CD4-positive, alpha-beta T cell treated with Interleukin-10 for 1 hour (primary cell): ENCODE results near the gene TBXAS1.
A peak's percentile ranks its signal among the peaks of the same experiment; 100 is the strongest.
"Not testable (repeated sequence)": the region's sequence is repeated elsewhere in the genome, so short reads cannot be mapped to it uniquely, and the experiment has no call there.

Source experiments
- DNase-seq: peaks from one replicate; pipeline ENCODE4 v3.0.0-alpha.2; 2020

TBXAS1 gene

DNA sequence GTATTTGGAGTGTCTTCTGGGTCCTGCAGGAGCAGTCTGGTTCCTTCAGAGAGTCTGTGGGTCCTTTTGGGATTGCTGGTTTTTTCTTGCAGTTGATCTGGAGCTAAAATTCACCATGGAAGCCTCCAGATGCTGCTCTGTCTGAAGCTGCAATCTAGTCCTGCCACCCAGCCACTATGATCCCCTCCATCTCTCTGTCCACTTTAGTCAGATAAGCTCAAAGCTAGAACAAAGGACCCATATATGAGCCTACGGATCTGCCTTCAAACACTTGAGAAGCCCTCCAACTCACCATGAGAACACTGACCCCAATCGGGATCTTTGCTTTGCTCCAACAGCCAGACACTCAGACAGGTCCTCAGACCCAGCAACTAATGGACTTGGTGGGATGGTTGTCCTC is 618 bp upstream of the TBXAS1 start:
- no peak for DNase-seq

DNA sequence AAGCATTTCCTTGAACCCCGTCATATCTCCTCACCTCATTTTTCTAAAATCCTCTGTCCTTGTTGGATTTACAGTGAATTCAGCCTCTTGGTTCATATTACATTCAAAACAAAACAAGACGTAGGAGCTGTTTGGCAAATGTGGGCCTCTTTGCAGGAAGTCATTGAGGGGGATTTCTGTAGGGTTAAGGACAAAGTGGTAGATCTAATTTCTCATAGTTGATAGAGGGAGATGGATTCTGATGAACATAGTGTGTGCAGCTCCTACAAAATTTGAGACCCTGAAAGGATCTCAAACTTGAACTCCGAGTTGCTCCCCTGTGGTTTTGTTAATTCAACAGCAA is 682 bp downstream of the TBXAS1 start:
- no peak for DNase-seq

DNA sequence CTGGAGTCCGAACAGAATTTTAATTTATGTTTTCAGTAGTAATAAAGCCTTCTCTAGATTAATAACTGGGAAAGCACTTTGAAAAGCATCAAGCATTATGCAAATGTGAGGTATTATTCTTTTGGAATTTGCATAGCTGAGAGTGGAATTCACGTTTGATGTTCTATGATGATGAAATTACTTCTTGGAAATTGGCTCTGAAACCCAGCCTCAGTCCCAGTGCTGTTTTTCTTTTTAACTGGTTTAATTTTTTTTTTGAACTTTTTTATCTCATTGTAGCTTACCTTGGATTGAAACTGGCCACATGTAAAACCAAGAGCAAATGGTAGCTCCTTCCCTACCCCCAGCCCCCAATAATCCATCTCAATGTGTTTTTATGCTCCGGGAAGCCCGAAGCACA is 1.2 kb downstream of the TBXAS1 start:
- no peak for DNase-seq

DNA sequence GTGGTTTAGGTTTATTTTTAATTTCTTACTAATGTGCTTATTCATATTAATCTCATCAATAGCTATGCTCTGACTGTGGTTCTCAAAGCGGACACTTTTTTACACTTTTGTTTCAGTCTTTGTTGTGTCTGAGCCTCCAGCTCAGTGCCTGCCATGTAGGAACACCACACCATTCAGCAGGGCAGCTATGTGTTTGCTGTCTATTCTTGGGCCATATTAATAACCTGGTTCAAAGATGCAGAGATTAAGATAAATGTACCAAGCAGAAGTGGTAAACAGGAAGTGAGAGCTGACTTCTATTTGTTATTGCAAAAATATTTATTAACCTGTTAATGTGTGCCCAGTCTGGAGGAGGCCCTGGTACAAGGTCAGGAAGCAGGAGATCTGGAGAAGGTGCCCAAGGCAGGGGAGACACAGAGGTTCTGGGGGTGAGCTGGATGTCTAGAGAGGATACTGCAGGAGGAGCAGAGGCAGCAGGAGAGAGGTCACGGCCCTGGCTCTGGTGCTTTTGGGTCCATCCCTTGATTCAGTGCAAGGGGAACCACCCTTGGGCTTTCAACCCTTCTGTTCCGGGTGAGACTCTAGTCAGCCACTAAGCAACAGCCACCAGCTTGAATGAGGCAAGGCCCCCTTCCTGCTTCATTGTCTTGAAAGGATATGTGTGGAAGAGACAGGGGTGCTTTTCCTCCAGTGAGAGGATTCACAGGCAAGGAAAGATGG is 1.9 kb downstream of the TBXAS1 start:
- no peak for DNase-seq

DNA sequence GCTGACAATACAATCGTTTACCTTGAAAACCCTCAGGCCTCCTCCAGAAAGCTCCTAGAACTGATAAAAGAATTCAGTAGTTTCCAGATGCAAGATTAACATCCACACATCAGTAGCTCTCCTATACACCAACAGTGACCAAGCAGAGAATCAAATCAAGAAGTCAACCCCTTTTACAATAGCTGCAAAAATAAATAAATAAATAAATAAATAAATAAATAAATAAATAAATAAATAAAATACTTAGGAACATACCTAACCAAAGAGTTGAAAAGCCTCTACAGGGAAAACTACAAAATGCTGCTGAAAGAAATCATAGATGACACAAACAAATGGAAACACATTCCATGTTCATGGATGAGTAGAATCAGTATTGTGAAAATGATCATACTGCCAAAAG is 6.8 kb downstream of the TBXAS1 start:
- DNase-seq, result not testable (repeated sequence)

DNA sequence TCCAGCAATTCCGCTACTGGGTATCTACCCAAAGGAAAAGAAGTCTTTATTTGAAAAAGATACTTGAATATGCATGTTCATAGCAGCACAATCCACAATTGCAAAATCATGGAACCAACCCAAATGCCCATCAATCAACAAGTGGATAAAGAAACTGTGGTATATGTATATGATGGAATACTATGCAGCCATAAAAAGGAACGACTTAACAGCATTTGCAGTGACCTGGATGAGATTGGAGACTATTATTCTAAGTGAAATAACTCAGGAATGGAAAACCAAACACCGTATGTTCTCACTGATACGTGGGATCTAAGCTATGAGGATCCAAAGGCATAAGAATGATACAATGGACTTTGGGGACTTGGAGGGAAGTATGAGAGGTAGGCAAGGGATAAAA is 8.2 kb downstream of the TBXAS1 start:
- DNase-seq, result not testable (repeated sequence)

DNA sequence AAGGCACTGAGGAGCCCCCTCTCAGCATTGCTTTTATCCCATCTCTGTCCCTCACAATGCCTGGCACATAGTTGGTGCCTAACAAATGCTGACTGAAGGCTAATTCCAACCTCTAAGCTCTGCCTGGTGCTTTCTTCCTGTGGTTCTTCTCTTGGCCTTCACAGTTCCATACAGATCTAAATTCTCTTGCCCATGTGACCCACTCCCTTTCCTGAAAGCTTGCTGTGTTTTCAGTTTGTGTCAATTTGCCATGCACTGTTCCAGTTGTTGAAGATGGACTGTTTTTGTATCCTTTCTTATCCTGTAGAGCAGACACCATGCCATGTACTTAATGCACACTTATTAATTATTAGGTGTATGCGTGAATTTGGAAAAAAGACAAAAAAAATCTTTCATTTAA is 9.2 kb downstream of the TBXAS1 start:
- DNase-seq, result no peak

DNA sequence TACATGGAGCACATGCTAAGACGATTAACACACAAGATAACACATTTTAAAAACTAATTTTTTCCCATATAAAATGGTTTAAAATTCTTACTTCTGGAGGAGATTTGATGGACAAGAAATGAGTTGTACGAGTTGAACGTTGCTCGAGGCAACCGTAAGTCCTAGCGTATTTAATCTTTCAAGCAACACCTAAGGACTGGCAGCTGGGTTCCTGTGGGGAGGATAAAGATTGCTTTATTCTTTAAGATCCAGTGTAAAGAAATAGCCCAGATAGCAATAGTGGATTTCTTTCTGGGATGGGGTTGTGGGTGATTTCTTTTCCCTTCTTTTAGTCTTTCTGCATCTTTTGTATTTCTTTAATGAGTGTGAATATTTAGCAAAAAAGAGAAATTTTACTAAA is 9.8 kb downstream of the TBXAS1 start:
- no peak for DNase-seq

DNA sequence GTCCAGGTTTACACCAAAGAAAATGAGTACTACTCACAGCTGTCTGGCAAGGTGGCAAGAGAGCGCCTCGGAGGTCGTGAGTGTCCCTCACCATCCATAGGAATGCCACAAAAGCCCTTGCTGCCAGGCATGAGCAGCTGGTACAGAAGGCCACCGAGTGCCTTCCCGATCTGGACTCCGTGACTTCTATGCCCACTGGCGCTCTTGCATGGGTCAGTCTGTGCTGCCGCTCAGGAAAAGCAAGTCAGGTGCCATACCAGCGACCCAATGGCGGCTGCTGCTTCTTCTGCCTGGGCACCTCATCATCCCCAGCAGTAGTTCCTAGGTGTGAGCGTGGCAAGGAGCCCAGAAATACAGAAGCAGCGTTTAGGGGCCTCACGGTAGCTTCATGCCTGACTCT is 11.7 kb downstream of the TBXAS1 start:
- DNase-seq, result no peak

DNA sequence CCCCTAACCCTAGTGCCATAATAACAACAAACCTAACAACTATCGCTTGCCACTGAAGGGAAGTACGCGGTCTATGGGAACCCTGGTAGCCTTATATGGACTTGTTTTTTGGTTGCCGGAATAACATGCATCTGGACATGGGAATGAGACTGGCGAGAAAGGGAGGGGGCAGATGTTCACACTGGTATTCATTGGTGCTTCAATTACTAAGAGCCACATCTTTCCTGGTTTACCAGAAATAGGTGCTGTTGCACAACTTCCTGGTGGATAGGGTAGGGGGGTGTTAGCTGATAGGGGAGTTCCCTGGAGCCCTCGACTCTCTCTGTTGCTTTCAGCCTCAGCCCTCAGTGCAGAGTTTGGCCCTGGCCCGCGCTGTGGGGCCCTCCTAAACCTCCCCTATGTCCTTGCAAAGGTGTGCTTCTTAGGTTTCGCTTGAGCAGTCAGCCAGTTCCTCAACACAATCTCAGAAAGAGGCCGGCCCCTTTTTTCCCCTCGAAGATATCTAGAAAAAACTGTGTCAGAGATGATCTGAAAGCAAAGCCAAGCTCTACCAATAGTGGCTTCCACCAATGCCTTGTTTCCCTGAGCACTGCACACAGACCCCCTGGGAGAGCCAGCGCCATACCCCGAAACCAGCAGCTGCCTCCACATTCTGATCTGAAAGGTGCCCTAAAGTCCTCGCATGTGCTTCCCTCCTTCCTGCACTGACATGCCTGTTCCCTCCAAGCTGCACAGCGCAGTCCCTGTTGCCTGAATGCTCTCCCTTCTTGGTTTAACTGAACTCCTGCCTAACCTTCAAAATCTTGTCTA is 13.5 kb downstream of the TBXAS1 start:
- no peak for DNase-seq

DNA sequence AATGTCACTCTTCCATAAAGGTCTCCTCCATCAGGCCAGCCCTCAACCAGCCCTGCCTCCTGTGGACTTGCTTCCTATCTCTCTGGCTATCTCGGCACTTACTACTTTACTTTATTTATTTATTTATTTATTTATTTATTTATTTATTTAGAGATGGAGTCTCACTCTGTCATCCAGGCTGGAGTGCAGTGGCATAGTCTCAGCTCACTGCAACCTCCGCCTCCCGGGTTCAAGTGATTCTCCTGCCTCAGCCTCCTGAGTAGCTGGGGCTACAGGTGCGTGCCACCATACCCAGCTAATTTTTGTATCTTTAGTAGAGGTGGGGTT is 14.1 kb downstream of the TBXAS1 start:
- not testable (repeated sequence) for DNase-seq

DNA sequence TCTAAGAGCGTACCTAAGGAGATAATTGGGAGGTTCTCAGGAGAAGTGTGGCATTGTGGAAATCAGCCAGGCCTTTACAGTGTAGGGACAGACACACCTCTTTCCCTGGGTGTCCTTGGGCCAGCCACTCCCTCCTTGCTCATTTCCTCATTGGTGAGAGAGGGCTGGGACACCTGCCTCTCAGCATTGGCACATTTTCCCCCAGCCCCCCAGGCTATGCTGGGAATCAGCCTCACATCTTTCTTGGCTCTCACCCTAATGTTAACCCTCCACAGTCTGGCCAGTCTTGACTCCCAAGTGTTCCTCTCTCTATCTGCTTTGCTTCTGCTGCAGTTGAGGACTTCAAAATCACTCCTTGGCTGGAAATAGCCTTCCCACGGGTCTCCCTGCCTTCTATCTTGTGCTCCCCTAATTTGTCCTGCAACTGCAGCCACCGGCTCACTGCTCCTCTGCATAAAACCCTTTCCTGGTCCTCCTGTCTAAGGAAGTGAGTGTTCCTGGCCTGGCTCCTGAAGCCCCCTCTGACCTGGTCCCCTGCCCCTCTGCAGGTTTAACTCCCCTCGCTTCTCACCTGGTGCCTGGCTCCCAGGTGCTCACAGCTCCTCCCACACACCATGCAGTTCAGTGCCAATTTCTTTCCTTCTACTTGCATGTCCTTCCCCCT is 15.8 kb downstream of the TBXAS1 start:
- no peak for DNase-seq

DNA sequence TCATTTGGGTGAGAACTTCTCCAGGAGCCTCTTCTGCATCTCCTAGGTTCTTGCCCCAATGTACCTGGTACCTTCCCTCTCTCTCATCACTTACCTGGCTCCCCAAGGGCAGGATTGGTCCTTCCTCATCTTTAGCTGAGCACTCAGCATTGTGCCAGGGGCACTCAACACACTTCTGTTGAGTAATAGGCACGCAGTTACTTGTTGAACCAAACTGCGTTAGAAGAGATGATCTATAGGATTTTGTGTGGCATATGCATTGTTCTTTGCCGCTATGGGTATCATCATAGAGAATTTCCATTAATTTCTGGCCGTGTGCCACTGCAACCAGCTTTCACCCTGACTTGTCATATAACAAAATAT is 16.4 kb downstream of the TBXAS1 start:
- DNase-seq, result no peak

DNA sequence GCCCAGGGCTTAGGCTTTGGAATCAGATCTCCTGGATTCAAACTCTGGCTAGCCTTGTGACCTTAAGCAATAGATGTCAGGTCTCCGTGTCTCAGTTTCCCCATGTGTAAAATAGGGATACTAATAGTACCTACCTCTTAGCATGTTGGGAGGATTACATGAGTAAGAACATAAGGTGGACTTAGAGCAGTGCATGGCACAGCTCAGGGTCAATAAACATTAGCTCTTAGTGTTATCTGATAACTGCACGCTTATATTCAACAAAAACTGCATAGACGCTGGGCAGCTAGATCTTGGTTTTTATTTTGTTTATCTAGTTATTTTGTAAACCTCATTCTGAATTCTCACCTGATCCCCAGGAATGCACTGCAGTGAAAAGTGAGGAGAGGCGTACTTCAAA is 17.2 kb downstream of the TBXAS1 start:
- no peak for DNase-seq

DNA sequence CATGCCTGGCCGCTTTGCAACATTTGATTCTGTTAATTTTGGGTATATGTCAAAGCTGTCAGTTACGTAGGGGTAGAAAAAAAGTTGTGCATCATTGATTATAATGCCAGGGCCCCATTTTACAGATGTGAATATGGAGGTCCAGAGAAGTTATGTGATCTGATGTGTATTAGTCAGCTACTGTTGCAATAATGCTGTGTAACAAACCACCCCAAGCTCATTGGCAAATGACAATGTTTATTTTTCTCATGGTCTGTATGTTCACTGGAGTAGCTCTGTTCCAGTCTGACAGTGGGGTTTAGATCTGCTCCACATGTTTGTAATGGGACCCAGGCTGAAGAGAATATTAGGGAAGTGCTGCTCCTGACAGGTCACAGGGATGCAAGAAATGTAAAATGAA is 19.2 kb downstream of the TBXAS1 start:
- no peak for DNase-seq

DNA sequence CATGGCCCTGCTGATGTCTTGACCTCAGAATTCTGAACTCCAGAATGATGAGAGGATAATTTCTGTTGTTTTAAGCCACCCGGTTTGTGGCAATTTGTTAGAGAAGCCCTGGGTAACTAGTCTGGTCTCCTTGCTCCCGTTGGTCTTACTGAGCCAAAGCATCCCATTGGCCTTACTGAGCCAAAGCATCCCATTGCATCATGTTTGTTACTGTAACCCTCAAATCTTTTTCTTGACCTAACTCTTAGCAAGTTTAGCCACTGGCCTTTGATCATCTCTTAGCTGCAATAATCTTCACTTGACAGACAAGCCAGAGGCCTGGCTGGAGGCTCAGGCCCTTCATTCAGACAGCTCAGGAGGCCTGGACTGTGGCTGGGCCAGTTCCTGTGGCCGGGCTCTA is 21.8 kb downstream of the TBXAS1 start:
- DNase-seq, result no peak

DNA sequence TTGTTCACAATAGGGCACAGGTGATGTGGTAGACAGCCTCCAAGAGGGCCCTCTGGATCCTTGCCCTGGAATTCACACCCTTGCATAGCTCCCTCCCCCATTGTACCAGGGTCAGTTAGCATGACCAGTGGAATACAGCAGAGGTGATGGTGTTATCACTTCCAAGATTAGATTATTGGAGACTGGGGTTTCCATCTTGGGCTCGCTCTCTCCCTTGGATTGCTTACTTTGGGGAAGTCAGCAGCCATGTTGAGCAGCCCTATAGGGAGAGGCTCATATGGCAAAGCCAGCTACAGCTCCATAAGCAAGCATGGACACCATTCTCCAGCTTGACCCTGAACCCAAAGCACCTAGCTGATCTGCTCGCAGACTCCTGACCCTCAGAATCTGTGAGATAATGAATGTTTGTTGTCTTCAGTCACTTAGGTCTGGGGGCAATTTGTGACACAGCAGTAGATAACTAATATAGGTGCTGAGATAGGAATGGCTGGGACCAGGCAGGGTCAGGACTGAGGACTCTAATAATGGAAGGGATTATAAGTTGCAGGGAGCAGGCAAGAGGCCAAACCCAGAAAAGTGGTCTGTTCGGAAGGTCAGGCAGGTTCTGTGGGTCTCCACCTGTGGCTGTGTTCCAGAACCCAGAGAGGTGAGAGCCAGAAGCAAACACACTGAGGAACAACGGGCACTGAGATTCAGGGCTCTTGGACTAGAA is 22.9 kb downstream of the TBXAS1 start:
- DNase-seq, result no peak

DNA sequence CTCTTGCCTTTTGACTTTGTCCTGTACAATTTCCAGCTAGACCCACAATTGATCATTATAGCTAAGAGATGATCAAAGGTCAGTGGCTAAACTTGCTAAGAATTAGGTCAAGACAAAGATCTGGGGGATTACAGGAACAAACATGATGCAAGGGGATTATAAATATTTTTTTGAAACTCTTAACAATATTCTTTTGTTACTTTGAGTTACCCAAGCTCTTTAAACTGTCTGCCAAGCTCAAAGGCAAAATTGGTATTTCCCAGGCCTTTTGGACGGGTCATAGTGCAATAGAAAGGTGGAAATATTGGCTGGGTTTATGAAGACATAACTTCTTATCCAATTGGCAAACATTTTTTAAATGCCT is 23.4 kb downstream of the TBXAS1 start:
- DNase-seq, result no peak

DNA sequence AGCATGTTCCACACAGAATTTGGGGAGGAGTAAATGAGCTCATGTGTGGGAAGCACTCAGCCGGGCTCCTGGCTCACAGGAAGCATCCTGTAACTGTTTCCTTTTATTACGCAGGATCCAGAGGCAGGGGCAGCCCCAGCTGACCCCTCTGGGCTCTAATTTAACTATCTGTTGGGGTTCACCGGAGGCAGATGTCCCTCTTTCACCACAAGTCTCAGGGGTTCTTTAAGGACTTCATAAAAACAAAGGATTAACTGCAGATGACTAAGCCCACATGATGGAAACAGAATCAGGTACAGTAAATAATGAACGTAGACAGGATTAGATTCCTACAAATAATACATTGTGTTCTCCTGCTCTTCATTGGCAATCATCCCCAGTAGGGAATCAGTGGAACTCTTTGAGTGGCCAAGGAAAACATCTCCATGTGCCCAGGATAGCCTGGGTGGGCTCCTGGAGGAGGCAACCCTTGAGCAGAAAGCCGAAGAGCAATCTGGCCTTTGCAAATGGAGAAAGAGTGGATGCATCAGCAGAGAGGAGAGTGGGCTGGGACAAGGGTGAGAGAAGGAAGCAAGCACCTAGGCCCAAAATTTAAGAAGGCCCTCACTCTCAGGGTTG is 24.6 kb downstream of the TBXAS1 start:
- no peak for DNase-seq

DNA sequence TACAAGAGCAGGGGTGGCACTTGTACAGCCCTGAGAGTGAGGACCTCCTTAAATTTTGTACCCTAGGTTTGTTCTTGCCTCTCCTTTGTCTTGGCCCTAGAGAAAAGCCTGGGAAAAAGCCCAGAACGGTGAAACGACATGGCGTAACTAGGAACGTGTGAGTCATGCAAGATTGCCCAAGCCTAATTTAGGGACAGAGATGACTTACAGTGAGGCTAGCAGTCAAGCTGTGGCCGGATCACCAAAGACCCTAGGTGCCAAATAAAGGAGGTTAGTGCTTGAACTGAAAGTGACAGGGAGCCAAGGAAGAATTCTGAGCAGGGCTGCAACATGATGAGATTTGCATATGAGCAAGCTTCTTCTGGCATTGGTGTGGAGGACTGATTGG is 25.1 kb downstream of the TBXAS1 start:
- DNase-seq, result no peak

DNA sequence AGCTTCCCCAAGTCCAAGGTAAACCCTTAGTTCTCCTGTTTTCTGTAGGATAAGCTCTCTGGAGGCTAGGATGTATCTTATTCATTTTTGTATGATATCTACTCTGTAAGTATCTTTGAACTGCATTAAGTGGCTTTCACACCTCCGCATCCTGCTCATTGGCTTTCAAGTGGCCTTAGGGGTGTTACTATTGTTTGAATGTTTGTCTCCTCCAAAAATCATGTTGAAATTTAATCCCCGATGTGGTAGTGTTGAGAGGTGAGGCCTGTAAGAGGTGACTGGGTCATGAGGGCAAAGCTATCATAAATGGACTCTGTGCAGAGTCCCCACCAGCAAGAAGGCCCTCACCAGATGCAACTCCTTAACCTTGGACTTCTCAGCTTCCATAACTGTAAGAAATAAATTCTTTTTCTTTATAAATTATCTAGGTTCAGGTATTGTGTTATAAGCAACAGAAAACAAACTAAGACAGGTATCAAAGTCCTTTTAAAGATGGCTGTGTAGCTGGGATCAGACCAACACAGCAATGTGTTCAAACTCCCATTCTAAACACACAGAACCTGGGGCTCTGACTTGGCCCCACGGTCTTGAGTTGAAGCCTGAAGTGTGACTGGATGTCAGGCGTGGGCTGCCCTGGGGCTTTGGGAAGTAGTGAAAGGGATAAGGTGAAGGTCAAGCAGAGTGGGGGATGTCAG is 25.9 kb downstream of the TBXAS1 start:
- no peak for DNase-seq

DNA sequence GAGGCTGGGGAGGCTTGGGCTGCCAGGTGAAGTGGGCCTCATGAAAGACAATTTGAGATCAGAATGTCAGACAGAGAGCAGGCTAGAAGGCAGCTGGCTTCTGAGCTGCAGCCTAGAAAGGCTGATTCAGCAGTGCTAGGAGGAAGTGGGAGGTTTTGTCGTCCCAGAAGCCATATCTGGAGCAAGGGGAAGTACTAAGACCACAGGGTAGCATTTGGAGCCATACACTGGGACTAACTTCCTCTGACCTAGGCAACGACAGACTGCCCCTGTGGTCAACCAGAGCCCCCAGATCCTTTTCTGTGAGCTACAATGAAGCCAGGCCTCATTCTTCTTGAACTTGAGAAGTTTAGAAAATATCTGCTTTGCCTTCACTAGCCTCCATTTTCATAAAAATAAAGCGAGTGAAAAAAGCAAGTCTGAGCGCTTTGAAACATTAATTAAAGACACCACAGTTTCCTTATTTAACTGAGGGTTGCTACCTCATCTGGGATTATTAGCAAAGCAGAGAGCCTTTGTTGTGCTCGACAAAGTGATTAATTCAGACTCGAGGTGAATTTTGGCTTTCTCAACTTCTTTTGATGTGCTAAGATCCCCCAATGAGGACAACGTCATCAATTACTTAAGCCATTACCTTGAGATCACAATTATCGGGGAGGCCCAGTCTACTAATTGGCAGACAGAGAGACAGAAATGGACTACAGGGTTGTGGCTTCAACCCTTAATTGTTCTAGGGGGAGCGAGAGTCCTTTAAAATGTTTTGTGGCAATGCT is 26.6 kb downstream of the TBXAS1 start:
- peak; percentile 30 for DNase-seq
